ENCODE data around the gene IKBKE.

Gene IKBKE

GRCh38 chr1:206534552-206534951 is 64.3 kb downstream of the IKBKE start:
- DNase-seq (ENCODE audit: low spot score), result no peak
- TF ChIP-seq CTCF (IDR thresholded peaks at IDR 0.05; ENCODE audit: extremely low read depth, missing control alignments), result no peak

- TF ChIP-seq CTCF (IDR thresholded peaks at IDR 0.05; ENCODE audit: extremely low read depth, missing control alignments), result no peak
- DNase-seq (ENCODE audit: low spot score), result no peak
Measured at GRCh38 chr1:206535853-206536188, 65.5 kb downstream of the IKBKE start.

- no peak for TF ChIP-seq CTCF (IDR thresholded peaks at IDR 0.05; ENCODE audit: extremely low read depth, missing control alignments)
- DNase-seq (ENCODE audit: low spot score), result no peak
Measured at GRCh38 chr1:206537141-206537540, 66.9 kb downstream of the IKBKE start.

GRCh38 chr1:206538086-206538770 is 68.0 kb downstream of the IKBKE start:
- TF ChIP-seq CTCF (IDR thresholded peaks at IDR 0.05; ENCODE audit: extremely low read depth, missing control alignments), result no peak
- DNase-seq (ENCODE audit: low spot score), result no peak

- DNase-seq (ENCODE audit: low spot score), result no peak
- TF ChIP-seq CTCF (IDR thresholded peaks at IDR 0.05; ENCODE audit: extremely low read depth, missing control alignments), result no peak
Measured at GRCh38 chr1:206538901-206539640, 68.8 kb downstream of the IKBKE start.

GRCh38 chr1:206540044-206540780 is 69.9 kb downstream of the IKBKE start:
- TF ChIP-seq CTCF (IDR thresholded peaks at IDR 0.05; ENCODE audit: extremely low read depth, missing control alignments), result no peak
- no peak for DNase-seq (ENCODE audit: low spot score)

- TF ChIP-seq CTCF (IDR thresholded peaks at IDR 0.05; ENCODE audit: extremely low read depth, missing control alignments), result no peak
- no peak for DNase-seq (ENCODE audit: low spot score)
Measured at GRCh38 chr1:206541236-206541833, 71.1 kb downstream of the IKBKE start.
